IMR-90 (cell line): ENCODE data around the gene KRTAP7-1. TPM values are rescaled to one million over a fixed set of nuclear protein-coding genes. Genes with fewer than 3 reads are reported as not detected.

ENCODE experiments used
- ATAC-seq: fragments of 200-7000 bp; cut with Tn5 transposase; 2 replicates; pipeline ENCODE4 v1.9.1; 2020; ENCODE audit warnings: low read depth, mild to moderate bottlenecking, moderate library complexity
- BruUV-seq: library from RNA; stranded (reverse); fragments of 400-500 nt; replicated peaks from 2 replicates; lab custom pipeline; 2021; lab: Mats Ljungman, UMichigan
- CTCF ChIA-PET: fragments of 300-600 bp; formaldehyde crosslinking; extraction: SDS; loops from one replicate; lab custom pipeline; 2021; ENCODE audit warnings: antibody characterized with exemption; lab: Yijun Ruan, JAX
- POLR2A ChIA-PET: fragments of 300-600 bp; sonication (Branson Sonifier 250); formaldehyde crosslinking; loops from one replicate; lab custom pipeline; 2022; ENCODE audit warnings: antibody characterized with exemption; ENCODE audit not compliant: unreplicated experiment; lab: Charles Lee
- DNase-seq: peaks from one replicate; pipeline ENCODE4 v3.0.0; 2013
- H2AFZ ChIP-seq: replicated peaks from 2 replicates; pipeline ENCODE3; 2013; ENCODE audit warnings: low read length, mild to moderate bottlenecking; ENCODE audit not compliant: poor library complexity
- H2AK5ac ChIP-seq: 2 replicates; pipeline ENCODE4 v1.6.1; 2013; ENCODE audit warnings: low read depth, low read length, inconsistent platforms
- H2AK9ac ChIP-seq: replicated peaks from 2 replicates; pipeline ENCODE3; 2013; ENCODE audit warnings: mild to moderate bottlenecking, low read depth, low read length, moderate library complexity; ENCODE audit not compliant: poor library complexity
- H2BK120ac ChIP-seq: 2 replicates; pipeline ENCODE4 v1.6.1; 2013; ENCODE audit warnings: low read depth, low read length, inconsistent platforms
- H2BK15ac ChIP-seq: 3 replicates; pipeline ENCODE4 v1.6.1; 2013; ENCODE audit warnings: low read depth, low read length, inconsistent platforms
- H2BK20ac ChIP-seq: 2 replicates; pipeline ENCODE4 v1.6.1; 2013; ENCODE audit warnings: low read depth, mild to moderate bottlenecking, inconsistent platforms, low read length, moderate library complexity
- H2BK5ac ChIP-seq: 2 replicates; pipeline ENCODE4 v1.6.1; 2013; ENCODE audit warnings: mild to moderate bottlenecking, low read depth, low read length, inconsistent platforms; ENCODE audit not compliant: poor library complexity, severe bottlenecking
- H3K14ac ChIP-seq: replicated peaks from 2 replicates; pipeline ENCODE4 v1.6.1; 2013; ENCODE audit warnings: low read depth, low read length, inconsistent platforms
- H3K18ac ChIP-seq: 2 replicates; pipeline ENCODE4 v1.6.1; 2013; ENCODE audit warnings: low read depth, low read length, control low read depth
- H3K23ac ChIP-seq: 2 replicates; pipeline ENCODE4 v1.6.1; 2013; ENCODE audit warnings: low read depth, low read length, inconsistent platforms
- H3K27ac ChIP-seq: 2 replicates; pipeline ENCODE4 v1.5.1; 2013; ENCODE audit warnings: mild to moderate bottlenecking, control low read depth, low read length; ENCODE audit not compliant: insufficient read depth
- H3K27me3 ChIP-seq: 2 replicates; pipeline ENCODE4 v1.6.1; 2013; ENCODE audit warnings: low read length; ENCODE audit not compliant: control insufficient read depth, insufficient read depth
- H3K36me3 ChIP-seq: 2 replicates; pipeline ENCODE4 v1.6.1; 2013; ENCODE audit warnings: low read length, mixed read lengths; ENCODE audit not compliant: control insufficient read depth, insufficient read depth
- H3K4ac ChIP-seq: 2 replicates; pipeline ENCODE4 v1.6.1; 2013; ENCODE audit warnings: low read depth, low read length, inconsistent platforms
- H3K4me1 ChIP-seq: 2 replicates; pipeline ENCODE4 v1.6.1; 2013; ENCODE audit warnings: low read length, mixed read lengths; ENCODE audit not compliant: control insufficient read depth, insufficient read depth
- H3K4me2 ChIP-seq: 2 replicates; pipeline ENCODE4 v1.6.1; 2013; ENCODE audit warnings: low read depth, mild to moderate bottlenecking, control low read depth, low read length, moderate library complexity
- H3K4me3 ChIP-seq: 2 replicates; pipeline ENCODE4 v1.5.1; 2013; ENCODE audit warnings: low read depth, mild to moderate bottlenecking, control low read depth, low read length, moderate library complexity; ENCODE audit not compliant: insufficient read depth
- H3K56ac ChIP-seq: 2 replicates; pipeline ENCODE4 v1.6.1; 2013; ENCODE audit warnings: low read length, inconsistent platforms; ENCODE audit not compliant: insufficient read depth; ENCODE audit errors: extremely low read depth
- H3K79me1 ChIP-seq, 2 experiments: 2 replicates each; pipeline ENCODE4 v1.6.1; 2013; ENCODE audit warnings: low read length in 2 of 2, inconsistent platforms in 1 of 2, low read depth in 1 of 2
- H3K9ac ChIP-seq: 2 replicates; pipeline ENCODE4 v1.6.1; 2013; ENCODE audit warnings: low read depth, low read length, control low read depth
- H3K9me1 ChIP-seq: 2 replicates; pipeline ENCODE4 v1.6.1; 2013; ENCODE audit warnings: low read length, inconsistent platforms; ENCODE audit not compliant: insufficient read depth
- H3K9me3 ChIP-seq: 2 replicates; pipeline ENCODE4 v1.6.1; 2013; ENCODE audit warnings: low read length; ENCODE audit not compliant: control insufficient read depth, insufficient read depth
- H4K20me1 ChIP-seq: 2 replicates; pipeline ENCODE4 v1.6.1; 2013; ENCODE audit warnings: low read length, inconsistent platforms; ENCODE audit not compliant: insufficient read depth
- H4K5ac ChIP-seq: 2 replicates; pipeline ENCODE4 v1.6.1; 2013; ENCODE audit warnings: mild to moderate bottlenecking, low read depth, low read length, control low read depth
- H4K8ac ChIP-seq, 2 experiments: 2 replicates each; pipeline ENCODE4 v1.6.1; 2013; ENCODE audit warnings: low read depth in 2 of 2, low read length in 2 of 2, control low read depth in 1 of 2, inconsistent platforms in 1 of 2
- H4K91ac ChIP-seq: 2 replicates; pipeline ENCODE4 v1.6.1; 2013; ENCODE audit warnings: low read depth, low read length, inconsistent platforms; ENCODE audit not compliant: insufficient read depth
- BHLHE40 ChIP-seq: fragments of 150-350 bp; IDR thresholded peaks from 2 replicates; pipeline ENCODE4 v1.6.1; 2016; ENCODE audit warnings: mild to moderate bottlenecking, low read depth, low read length
- CEBPB ChIP-seq: IDR thresholded peaks from 2 replicates; pipeline ENCODE4 v1.6.1; 2012; ENCODE audit warnings: low read depth, low read length, improper control_type of control experiment
- CHD1 ChIP-seq: IDR thresholded peaks from 2 replicates; pipeline ENCODE4 v1.6.1; 2012; ENCODE audit warnings: low read depth, low read length, improper control_type of control experiment
- CTCF ChIP-seq: conservative IDR thresholded peaks from 2 replicates; pipeline ENCODE4 v1.5.1; 2012; ENCODE audit warnings: mild to moderate bottlenecking, low read depth, low read length, improper control_type of control experiment
- ELK1 ChIP-seq: fragments of 150-350 bp; IDR thresholded peaks from 2 replicates; pipeline ENCODE4 v1.6.1; 2016; ENCODE audit warnings: low read depth, mild to moderate bottlenecking, low read length, moderate library complexity, borderline replicate concordance
- FOS ChIP-seq: fragments of 150-350 bp; IDR thresholded peaks from 2 replicates; pipeline ENCODE4 v1.6.1; 2016; ENCODE audit warnings: low read depth, low read length
- MAFK ChIP-seq: IDR thresholded peaks from 2 replicates; pipeline ENCODE4 v1.6.1; 2012; ENCODE audit warnings: low read depth, low read length, improper control_type of control experiment
- MAZ ChIP-seq: IDR thresholded peaks from 2 replicates; pipeline ENCODE4 v1.6.1; 2012; ENCODE audit warnings: low read depth, mild to moderate bottlenecking, low read length, improper control_type of control experiment, moderate library complexity, borderline replicate concordance
- NFE2L2 ChIP-seq: fragments of 150-350 bp; IDR thresholded peaks from 2 replicates; pipeline ENCODE4 v1.6.1; 2016; ENCODE audit warnings: low read depth, mild to moderate bottlenecking, low read length
- POLR2A ChIP-seq: IDR thresholded peaks from 2 replicates; pipeline ENCODE4 v1.6.1; 2012; ENCODE audit warnings: mild to moderate bottlenecking, low read depth, low read length
- RAD21 ChIP-seq: IDR thresholded peaks from 2 replicates; pipeline ENCODE4 v1.6.1; 2012; ENCODE audit warnings: low read length, improper control_type of control experiment
- RCOR1 ChIP-seq: IDR thresholded peaks from 2 replicates; pipeline ENCODE4 v1.6.1; 2012; ENCODE audit warnings: mild to moderate bottlenecking, low read length, improper control_type of control experiment; ENCODE audit not compliant: insufficient replicate concordance
- RFX5 ChIP-seq: IDR thresholded peaks from 2 replicates; pipeline ENCODE4 v1.8.0; 2012; ENCODE audit warnings: low read depth, mild to moderate bottlenecking, low read length, moderate library complexity
- SMC3 ChIP-seq: fragments of 150-350 bp; IDR thresholded peaks from 2 replicates; pipeline ENCODE4 v1.6.1; 2016; ENCODE audit warnings: low read depth, mild to moderate bottlenecking, antibody characterized with exemption, low read length, moderate library complexity
- USF2 ChIP-seq: fragments of 150-350 bp; IDR thresholded peaks from 2 replicates; pipeline ENCODE4 v1.6.1; 2017; ENCODE audit warnings: mild to moderate bottlenecking, antibody characterized with exemption, low read length, low read depth
- WGBS, 2 experiments: methylation state at CpG; one replicate each; pipeline versions ENCODE4 v1.1.5 to v1.1.7; 2013; ENCODE audit warnings: missing lambda C conversion rate in 2 of 2; ENCODE audit not compliant: insufficient read length in 1 of 2; ENCODE audit errors: extremely low coverage in 2 of 2; 5-methylcytosine and 5-hydroxymethylcytosine counted together
- dilution Hi-C: fragments of 300-500 bp; cut with HindIII; formaldehyde crosslinking; loops from one replicate; pipeline ENCODE4 v1.14.3; 2018; ENCODE audit warnings: low sequenced_read_pairs; ENCODE audit not compliant: unreplicated experiment
- in situ Hi-C: fragments of 300-500 bp; cut with MboI; formaldehyde crosslinking; loops from 3 replicates; pipeline ENCODE4 v1.14.3; 2019; ENCODE audit warnings: low sequenced_read_pairs, inconsistent platforms, mixed read lengths
- intact Hi-C: fragments of 100-400 bp; cut with micrococcal nuclease; formaldehyde crosslinking; loops from 2 replicates; pipeline ENCODE4 v1.10.0; 2022
- polyA plus RNA-seq, 3 experiments: library from polyadenylated mRNA; depleted of rRNA; stranded (reverse); fragments of >200 nt; gene quantifications; 2 replicates each; pipeline ENCODE4 v1.2.3, GENCODE V29; 2012; ENCODE audit warnings: low replicate concordance in 1 of 3
- total RNA-seq: library from RNA; depleted of rRNA; stranded (reverse); fragments of >200 nt; gene quantifications from 2 replicates; pipeline ENCODE4 v1.2.3, GENCODE V29; 2012

KRTAP7-1 gene
- total and polyA plus RNA-seq, 2 of the 4 experiments (the other 2 are of a cell fraction): not detected

- no peak overlapping the region for H4K91ac ChIP-seq
- no CpG with 5 or more reads among the region's 9 CpGs for WGBS, 2 experiments
- H3K36me3 ChIP-seq: no peaks in the 10 kb centered on the region
- TF ChIP-seq SMC3: no peak
- TF ChIP-seq FOS: no peak
- TF ChIP-seq RFX5: no peak
- no peak for TF ChIP-seq CHD1
- TF ChIP-seq CEBPB: no peak
- TF ChIP-seq NFE2L2: no peak
- TF ChIP-seq USF2: no peak
- no peak for TF ChIP-seq RAD21
- TF ChIP-seq ELK1: no peak
- TF ChIP-seq BHLHE40: no peak
- TF ChIP-seq RCOR1: no peak
- TF ChIP-seq CTCF: no peak
- TF ChIP-seq MAZ: no peak
- TF ChIP-seq POLR2A: no peak
- no peak for TF ChIP-seq MAFK
- intact Hi-C loops (no loop called here), in situ Hi-C loops (no loop called here), dilution Hi-C loops (no loop called here)
- DNase-seq (no peak), ATAC-seq (no peak)
- no peak overlapping the region for H3K18ac ChIP-seq
- no peak overlapping the region for H4K8ac ChIP-seq
- no peak overlapping the region for H2BK20ac ChIP-seq
- H2AK5ac ChIP-seq: no peak overlapping the region
- H3K4me3 ChIP-seq: no peak overlapping the region
- peaks cover 8% of the 10 kb centered on the region for H3K9me3 ChIP-seq
- no TSS peak for BruUV-seq
- no peaks in the 10 kb centered on the region for H4K20me1 ChIP-seq
- H2AFZ ChIP-seq: no peak overlapping the region
- no peak overlapping the region for H3K14ac ChIP-seq
- H3K4me2 ChIP-seq: no peak overlapping the region
- no peak overlapping the region for H2BK15ac ChIP-seq
- CTCF ChIA-PET: interaction anchor here (1.3 kb wide), 1 partner anchor 9 kb away, joined by 7 read pairs; no protein-coding TSS in a partner anchor
- no peak overlapping the region for H2BK5ac ChIP-seq
- no peak overlapping the region for H3K4ac ChIP-seq
- H3K9ac ChIP-seq: no peak overlapping the region
- no peaks in the 10 kb centered on the region for H3K79me1 ChIP-seq
- no peak overlapping the region for H2AK9ac ChIP-seq
- POLR2A ChIA-PET: no interaction called here
- H4K5ac ChIP-seq: no peak overlapping the region
- H3K56ac ChIP-seq: no peak overlapping the region
- H3K27me3 ChIP-seq: no peaks in the 10 kb centered on the region
- no peak overlapping the region for H3K27ac ChIP-seq
- H3K9me1 ChIP-seq: no peaks in the 10 kb centered on the region
- H3K23ac ChIP-seq: no peak overlapping the region
- no peaks in the 10 kb centered on the region for H3K4me1 ChIP-seq
- no peak overlapping the region for H2BK120ac ChIP-seq
Observed at GRCh38 chr21:30847627-30848500, 18.3 kb upstream of the KRTAP7-1 start.
